Astrocyte (in vitro differentiated cells and primary cell): ENCODE results near the gene HYAL4. TPM values are rescaled to one million over a fixed set of nuclear protein-coding genes. Genes with fewer than 3 reads are reported as not detected.

Source experiments
- DNase-seq: peaks from one replicate; pipeline ENCODE4 v3.0.0-alpha.2; 2010; ENCODE audit warnings: low read depth
- FAIRE-seq: peaks from 2 replicates; lab custom pipeline; 2011; peaks lifted over from hg19 to GRCh38; lab: Jason Lieb, UNC
- H2AFZ ChIP-seq: 2 replicates; pipeline ENCODE4 v1.6.0; 2012; ENCODE audit warnings: low read depth, low read length, inconsistent platforms
- H3K27ac ChIP-seq: 2 replicates; pipeline ENCODE4 v1.5.1; 2011; ENCODE audit warnings: low read depth, low read length, inconsistent platforms
- H3K27me3 ChIP-seq: 2 replicates; pipeline ENCODE4 v1.6.0; 2011; ENCODE audit warnings: low read length, inconsistent platforms; ENCODE audit not compliant: insufficient read depth
- H3K36me3 ChIP-seq: 2 replicates; pipeline ENCODE4 v1.5.1; 2011; ENCODE audit warnings: low read length, inconsistent platforms; ENCODE audit not compliant: insufficient read depth
- H3K4me1 ChIP-seq: 2 replicates; pipeline ENCODE4 v1.5.1; 2011; ENCODE audit warnings: low read length, inconsistent platforms; ENCODE audit not compliant: insufficient read depth
- H3K4me2 ChIP-seq: 2 replicates; pipeline ENCODE4 v1.6.0; 2012; ENCODE audit warnings: low read length, inconsistent platforms
- H3K4me3 ChIP-seq: 2 replicates; pipeline ENCODE4 v1.5.1; 2011; ENCODE audit warnings: low read depth, mild to moderate bottlenecking, low read length, inconsistent platforms; ENCODE audit not compliant: insufficient read depth
- H3K79me2 ChIP-seq: 2 replicates; pipeline ENCODE4 v1.6.0; 2012; ENCODE audit warnings: mild to moderate bottlenecking, low read length, inconsistent platforms; ENCODE audit not compliant: insufficient read depth
- H3K9ac ChIP-seq: 2 replicates; pipeline ENCODE4 v1.6.0; 2012; ENCODE audit warnings: mild to moderate bottlenecking, low read length, inconsistent platforms
- H3K9me3 ChIP-seq: 2 replicates; pipeline ENCODE4 v1.5.1; 2012; ENCODE audit warnings: low read depth, mild to moderate bottlenecking, low read length, inconsistent platforms; ENCODE audit not compliant: insufficient read depth
- H4K20me1 ChIP-seq: 2 replicates; pipeline ENCODE4 v1.6.0; 2012; ENCODE audit warnings: low read length, inconsistent platforms; ENCODE audit not compliant: insufficient read depth
- H3K27ac Mint-ChIP-seq: one replicate; pipeline ENCODE4 v1.8.0; 2021; ENCODE audit warnings: mild to moderate bottlenecking, mixed read lengths; ENCODE audit not compliant: unreplicated experiment
- H3K27me3 Mint-ChIP-seq: one replicate; pipeline ENCODE4 v1.8.0; 2021; ENCODE audit warnings: low read depth, mixed read lengths; ENCODE audit not compliant: unreplicated experiment
- H3K36me3 Mint-ChIP-seq: one replicate; pipeline ENCODE4 v1.8.0; 2021; ENCODE audit warnings: low read depth, mixed read lengths; ENCODE audit not compliant: unreplicated experiment
- H3K4me1 Mint-ChIP-seq: one replicate; pipeline ENCODE4 v1.8.0; 2021; ENCODE audit warnings: low read depth, mixed read lengths; ENCODE audit not compliant: unreplicated experiment
- H3K4me3 Mint-ChIP-seq: one replicate; pipeline ENCODE4 v1.8.0; 2021; ENCODE audit warnings: mild to moderate bottlenecking, moderate library complexity, mixed read lengths; ENCODE audit not compliant: unreplicated experiment
- H3K9me3 Mint-ChIP-seq: one replicate; pipeline ENCODE4 v1.8.0; 2021; ENCODE audit warnings: mild to moderate bottlenecking, mixed read lengths; ENCODE audit not compliant: unreplicated experiment
- CTCF ChIP-seq: IDR thresholded peaks from 2 replicates; pipeline ENCODE4 v1.5.1; 2011; ENCODE audit warnings: low read depth, mild to moderate bottlenecking, inconsistent platforms, low read length, moderate library complexity; ENCODE audit not compliant: insufficient read depth
- EZH2 ChIP-seq: IDR thresholded peaks from 2 replicates; pipeline ENCODE4 v1.6.1; 2012; ENCODE audit warnings: mild to moderate bottlenecking, low read length, inconsistent platforms; ENCODE audit not compliant: insufficient read depth
- total RNA-seq: library from RNA; stranded (reverse); gene quantifications from 2 replicates; pipeline ENCODE4 v1.2.1, GENCODE V29; 2021

The HYAL4 gene
- total RNA-seq, 1 donor from 2014 or later, result not detected

DNA sequence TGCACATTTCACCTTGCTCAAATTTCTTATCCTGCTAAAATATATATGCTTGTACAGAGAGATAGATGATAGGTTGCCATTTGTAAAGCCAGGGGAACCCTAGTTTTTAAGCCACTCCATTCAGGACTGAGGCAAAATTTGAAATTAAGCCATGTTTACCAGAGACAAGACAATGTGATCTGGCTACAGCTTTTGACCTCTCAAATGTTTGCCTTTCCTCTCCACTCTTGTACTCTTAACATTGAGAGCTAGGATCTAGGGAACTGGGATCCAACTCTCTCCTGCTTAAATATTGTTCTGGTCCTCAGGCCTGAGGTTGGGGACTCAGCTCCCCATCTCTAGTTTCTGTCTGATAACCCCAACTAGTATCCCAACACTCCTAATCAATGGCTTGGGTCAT is 15.9 kb downstream of the HYAL4 start:
- no peaks in the 10 kb centered on the region for H4K20me1 ChIP-seq
- Mint-ChIP-seq H3K4me1 (peaks cover 17% of the 10 kb centered on the region), H3K4me3 (no peak overlapping the region), H3K9me3 (peaks cover 2% of the 10 kb centered on the region), H3K27ac (no peak overlapping the region), H3K36me3 (no peaks in the 10 kb centered on the region), H3K27me3 (no peaks in the 10 kb centered on the region)
- H3K4me2 ChIP-seq, result no peak overlapping the region
- no peaks in the 10 kb centered on the region for H3K79me2 ChIP-seq
- TF ChIP-seq CTCF (no peak), EZH2 (no peak)
- no peak overlapping the region for H2AFZ ChIP-seq
- H3K4me1 ChIP-seq, result no peaks in the 10 kb centered on the region
- DNase-seq (no peak), FAIRE-seq (no peak)
- no peaks in the 10 kb centered on the region for H3K27me3 ChIP-seq
- no peaks in the 10 kb centered on the region for H3K36me3 ChIP-seq
- H3K9ac ChIP-seq, result no peak overlapping the region
- H3K4me3 ChIP-seq, result no peak overlapping the region
- no peak overlapping the region for H3K27ac ChIP-seq
- no peaks in the 10 kb centered on the region for H3K9me3 ChIP-seq

DNA sequence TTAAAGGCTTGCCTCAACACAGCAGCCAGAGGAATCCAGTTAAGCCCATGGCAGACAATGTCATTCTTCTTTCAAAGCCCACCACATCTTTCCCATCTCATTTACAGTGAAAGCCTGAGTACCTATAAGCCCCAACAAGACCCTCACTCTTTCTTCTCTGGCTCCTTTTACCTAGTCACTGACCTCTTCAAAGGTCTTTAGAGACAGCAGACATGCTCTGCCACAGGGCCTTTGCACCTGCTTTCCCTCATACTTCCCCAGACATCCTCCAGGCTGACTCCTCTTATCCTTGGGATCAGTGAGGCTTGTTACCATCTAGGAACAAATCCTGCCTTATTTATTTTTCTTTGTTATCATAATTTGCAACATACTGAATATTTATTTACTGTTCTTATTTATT is 17.8 kb downstream of the HYAL4 start:
- Histone ChIP-seq H3K4me1 (no peaks in the 10 kb centered on the region), H3K9me3 (no peaks in the 10 kb centered on the region), H4K20me1 (no peaks in the 10 kb centered on the region), H3K4me2 (no peak overlapping the region), H3K36me3 (no peaks in the 10 kb centered on the region), H3K9ac (no peak overlapping the region), H3K4me3 (no peak overlapping the region), H3K27me3 (no peaks in the 10 kb centered on the region), H3K27ac (no peak overlapping the region), H2AFZ (no peak overlapping the region), H3K79me2 (no peaks in the 10 kb centered on the region)
- Mint-ChIP-seq H3K4me3 (no peak overlapping the region), H3K4me1 (peaks cover 17% of the 10 kb centered on the region), H3K27ac (no peak overlapping the region), H3K27me3 (no peaks in the 10 kb centered on the region), H3K9me3 (no peaks in the 10 kb centered on the region), H3K36me3 (no peaks in the 10 kb centered on the region)
- no peak for TF ChIP-seq EZH2
- no peak for TF ChIP-seq CTCF
- FAIRE-seq (no peak), DNase-seq (no peak)

DNA sequence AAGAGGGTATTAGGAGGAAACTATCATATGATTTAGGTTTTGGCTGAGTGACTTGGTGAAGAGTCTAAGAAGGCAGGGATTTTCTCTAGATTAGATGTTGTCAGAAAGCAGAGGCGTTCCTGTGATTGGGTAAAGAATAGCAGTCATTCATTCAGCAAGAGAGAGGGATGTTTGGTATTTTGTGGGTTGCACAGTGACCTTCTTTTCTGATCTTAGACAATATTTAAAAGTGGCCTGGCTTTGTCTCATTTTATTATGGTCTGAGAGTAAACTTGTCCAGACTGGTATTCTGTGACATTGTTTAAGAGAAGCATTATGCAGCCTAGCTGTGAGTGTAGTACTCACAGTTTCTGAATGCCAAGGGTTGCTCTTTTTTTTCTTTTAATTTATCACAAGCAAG is 18.5 kb downstream of the HYAL4 start:
- no peaks in the 10 kb centered on the region for H3K27me3 Mint-ChIP-seq
- Histone ChIP-seq H2AFZ (no peak overlapping the region), H3K36me3 (no peaks in the 10 kb centered on the region), H3K27ac (no peak overlapping the region), H3K4me2 (no peak overlapping the region), H3K9me3 (no peaks in the 10 kb centered on the region), H3K9ac (no peak overlapping the region), H3K27me3 (no peaks in the 10 kb centered on the region), H3K4me1 (no peaks in the 10 kb centered on the region), H3K4me3 (no peak overlapping the region), H3K79me2 (no peaks in the 10 kb centered on the region), H4K20me1 (no peaks in the 10 kb centered on the region)
- H3K9me3 Mint-ChIP-seq, result no peaks in the 10 kb centered on the region
- H3K4me3 Mint-ChIP-seq, result no peak overlapping the region
- FAIRE-seq, result no peak
- TF ChIP-seq EZH2, result no peak
- TF ChIP-seq CTCF, result no peak
- peaks cover 17% of the 10 kb centered on the region for H3K4me1 Mint-ChIP-seq
- H3K36me3 Mint-ChIP-seq, result no peaks in the 10 kb centered on the region
- DNase-seq, result no peak
- no peak overlapping the region for H3K27ac Mint-ChIP-seq
